Stimulated activated CD4-positive, alpha-beta T cell treated with anti-CD3 and anti-CD28 coated beads, Interleukin-1b, Interleukin-23, amount 100 ng/mL, for 48 hours (primary cell): ENCODE results near the gene TRIM69.
"Not testable (repeated sequence)": the region's sequence is repeated elsewhere in the genome, so short reads cannot be mapped to it uniquely, and the experiment has no call there.

ENCODE experiments used
- DNase-seq: peaks from one replicate; pipeline ENCODE4 v3.0.0-alpha.2; 2020

The TRIM69 gene

GRCh38 chr15:44736181-44736765, at the start of gene TRIM69:
Gene TRIM69, plus strand, starts transcription at chr15:44736528. Its CDS starts 177 bp downstream, at chr15:44736705.
- DNase-seq = no peak

- DNase-seq = not testable (repeated sequence)
These were observed 47.0 kb upstream of the TRIM69 start for GRCh38 chr15:44689318-44689717.

GRCh38 chr15:44690245-44690644, 46.1 kb upstream of the TRIM69 start:
- DNase-seq = not testable (repeated sequence)

GRCh38 chr15:44692659-44693058, 43.7 kb upstream of the TRIM69 start:
- no peak for DNase-seq

GRCh38 chr15:44694416-44694815, 41.9 kb upstream of the TRIM69 start:
- no peak for DNase-seq

- no peak for DNase-seq
These were observed 41.0 kb upstream of the TRIM69 start for GRCh38 chr15:44695294-44695693.

DNA sequence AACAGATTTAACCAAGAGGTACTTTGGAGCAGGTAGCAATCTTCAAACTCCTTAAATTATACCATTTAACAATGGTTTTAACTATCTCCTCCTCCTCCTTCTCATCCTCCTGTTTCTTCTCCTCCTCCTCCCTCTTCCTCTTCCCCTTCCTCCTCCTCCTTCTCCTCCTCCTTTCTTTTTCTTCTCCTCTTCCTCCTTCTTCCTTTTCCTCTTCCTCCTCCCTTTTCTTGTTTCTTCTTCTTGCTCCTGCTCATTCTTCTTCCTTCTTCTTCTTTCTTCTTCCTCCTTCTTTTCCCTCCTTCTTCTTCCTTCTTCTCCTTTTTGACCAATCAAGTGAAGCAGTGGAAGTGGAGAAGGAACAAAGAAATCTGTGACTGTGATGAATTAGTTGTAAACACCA, 39.3 kb upstream of the TRIM69 start:
- no peak for DNase-seq

GRCh38 chr15:44698641-44699040, 37.7 kb upstream of the TRIM69 start:
- no peak for DNase-seq

- DNase-seq = not testable (repeated sequence)
These were observed 35.7 kb upstream of the TRIM69 start for GRCh38 chr15:44700676-44701075.

GRCh38 chr15:44705986-44706385, 30.3 kb upstream of the TRIM69 start:
- DNase-seq = no peak

- DNase-seq = no peak
These were observed 29.9 kb upstream of the TRIM69 start for GRCh38 chr15:44706401-44706800.

GRCh38 chr15:44706946-44707636, 29.2 kb upstream of the TRIM69 start:
- no peak for DNase-seq

DNA sequence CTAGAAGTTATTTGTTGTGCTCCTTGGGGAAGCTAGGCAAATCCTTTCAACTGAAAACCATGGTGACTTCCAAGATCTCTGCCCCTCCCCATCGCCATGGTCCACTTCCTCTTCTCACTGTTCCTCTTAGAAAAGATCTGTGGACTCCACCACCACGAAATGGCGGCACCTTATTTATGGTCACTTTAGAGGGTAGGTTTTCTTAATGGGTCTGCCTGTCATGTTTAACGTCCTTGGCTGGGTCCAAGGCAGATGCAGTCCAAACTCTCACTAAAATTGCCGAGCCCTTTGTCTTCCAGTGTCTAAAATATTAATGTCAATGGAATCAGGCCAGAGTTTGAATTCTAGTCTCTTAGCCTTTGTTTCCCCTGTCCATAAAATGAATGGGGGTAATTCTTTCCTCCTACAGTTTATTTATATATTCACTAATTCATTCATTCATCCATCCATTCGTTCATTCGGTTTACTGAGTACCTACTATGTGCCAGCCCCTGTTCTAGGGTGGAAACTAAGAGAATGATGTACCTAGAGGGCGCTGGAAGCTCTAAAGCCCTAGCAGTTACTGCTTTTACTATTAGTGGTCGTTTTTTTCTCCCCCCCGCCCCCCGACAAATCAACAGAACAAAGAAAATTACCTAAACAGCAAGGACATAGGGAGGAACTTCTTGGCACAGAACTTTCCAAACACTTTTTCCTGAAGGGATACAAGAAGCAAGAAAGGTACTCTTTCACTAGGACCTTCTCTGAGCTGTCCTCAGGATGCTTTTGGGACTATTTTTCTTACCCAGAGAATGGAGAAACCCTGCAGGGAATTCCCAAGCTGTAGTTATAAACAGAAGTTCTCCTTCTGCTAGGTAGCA, 25.9 kb upstream of the TRIM69 start:
- DNase-seq = no peak

- peak; percentile 96 for DNase-seq
These were observed 25.1 kb upstream of the TRIM69 start, which contains the start of the genes B2M and PATL2 for GRCh38 chr15:44711096-44711742. Gene B2M, plus strand, starts transcription at chr15:44711517. Its CDS starts 30 bp downstream, at chr15:44711547. Gene PATL2, minus strand, starts transcription at chr15:44711323. Its CDS starts 34,833 bp downstream, at chr15:44676490.

- DNase-seq = peak; percentile 64
These were observed 24.5 kb upstream of the TRIM69 start for GRCh38 chr15:44711743-44712345.

DNA sequence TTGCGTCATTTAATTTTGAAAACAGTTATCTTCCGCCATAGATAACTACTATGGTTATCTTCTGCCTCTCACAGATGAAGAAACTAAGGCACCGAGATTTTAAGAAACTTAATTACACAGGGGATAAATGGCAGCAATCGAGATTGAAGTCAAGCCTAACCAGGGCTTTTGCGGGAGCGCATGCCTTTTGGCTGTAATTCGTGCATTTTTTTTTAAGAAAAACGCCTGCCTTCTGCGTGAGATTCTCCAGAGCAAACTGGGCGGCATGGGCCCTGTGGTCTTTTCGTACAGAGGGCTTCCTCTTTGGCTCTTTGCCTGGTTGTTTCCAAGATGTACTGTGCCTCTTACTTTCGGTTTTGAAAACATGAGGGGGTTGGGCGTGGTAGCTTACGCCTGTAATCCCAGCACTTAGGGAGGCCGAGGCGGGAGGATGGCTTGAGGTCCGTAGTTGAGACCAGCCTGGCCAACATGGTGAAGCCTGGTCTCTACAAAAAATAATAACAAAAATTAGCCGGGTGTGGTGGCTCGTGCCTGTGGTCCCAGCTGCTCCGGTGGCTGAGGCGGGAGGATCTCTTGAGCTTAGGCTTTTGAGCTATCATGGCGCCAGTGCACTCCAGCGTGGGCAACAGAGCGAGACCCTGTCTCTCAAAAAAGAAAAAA, 23.9 kb upstream of the TRIM69 start:
- peak; percentile 68 for DNase-seq

DNA sequence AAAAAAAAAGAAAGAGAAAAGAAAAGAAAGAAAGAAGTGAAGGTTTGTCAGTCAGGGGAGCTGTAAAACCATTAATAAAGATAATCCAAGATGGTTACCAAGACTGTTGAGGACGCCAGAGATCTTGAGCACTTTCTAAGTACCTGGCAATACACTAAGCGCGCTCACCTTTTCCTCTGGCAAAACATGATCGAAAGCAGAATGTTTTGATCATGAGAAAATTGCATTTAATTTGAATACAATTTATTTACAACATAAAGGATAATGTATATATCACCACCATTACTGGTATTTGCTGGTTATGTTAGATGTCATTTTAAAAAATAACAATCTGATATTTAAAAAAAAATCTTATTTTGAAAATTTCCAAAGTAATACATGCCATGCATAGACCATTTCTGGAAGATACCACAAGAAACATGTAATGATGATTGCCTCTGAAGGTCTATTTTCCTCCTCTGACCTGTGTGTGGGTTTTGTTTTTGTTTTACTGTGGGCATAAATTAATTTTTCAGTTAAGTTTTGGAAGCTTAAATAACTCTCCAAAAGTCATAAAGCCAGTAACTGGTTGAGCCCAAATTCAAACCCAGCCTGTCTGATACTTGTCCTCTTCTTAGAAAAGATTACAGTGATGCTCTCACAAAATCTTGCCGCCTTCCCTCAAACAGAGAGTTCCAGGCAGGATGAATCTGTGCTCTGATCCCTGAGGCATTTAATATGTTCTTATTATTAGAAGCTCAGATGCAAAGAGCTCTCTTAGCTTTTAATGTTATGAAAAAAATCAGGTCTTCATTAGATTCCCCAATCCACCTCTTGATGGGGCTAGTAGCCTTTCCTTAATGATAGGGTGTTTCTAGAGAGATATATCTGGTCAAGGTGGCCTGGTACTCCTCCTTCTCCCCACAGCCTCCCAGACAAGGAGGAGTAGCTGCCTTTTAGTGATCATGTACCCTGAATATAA, 23.0 kb upstream of the TRIM69 start:
- DNase-seq = no peak

DNA sequence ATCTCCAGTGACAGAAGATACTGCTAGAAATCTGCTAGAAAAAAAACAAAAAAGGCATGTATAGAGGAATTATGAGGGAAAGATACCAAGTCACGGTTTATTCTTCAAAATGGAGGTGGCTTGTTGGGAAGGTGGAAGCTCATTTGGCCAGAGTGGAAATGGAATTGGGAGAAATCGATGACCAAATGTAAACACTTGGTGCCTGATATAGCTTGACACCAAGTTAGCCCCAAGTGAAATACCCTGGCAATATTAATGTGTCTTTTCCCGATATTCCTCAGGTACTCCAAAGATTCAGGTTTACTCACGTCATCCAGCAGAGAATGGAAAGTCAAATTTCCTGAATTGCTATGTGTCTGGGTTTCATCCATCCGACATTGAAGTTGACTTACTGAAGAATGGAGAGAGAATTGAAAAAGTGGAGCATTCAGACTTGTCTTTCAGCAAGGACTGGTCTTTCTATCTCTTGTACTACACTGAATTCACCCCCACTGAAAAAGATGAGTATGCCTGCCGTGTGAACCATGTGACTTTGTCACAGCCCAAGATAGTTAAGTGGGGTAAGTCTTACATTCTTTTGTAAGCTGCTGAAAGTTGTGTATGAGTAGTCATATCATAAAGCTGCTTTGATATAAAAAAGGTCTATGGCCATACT, 21.1 kb upstream of the TRIM69 start:
- no peak for DNase-seq

DNA sequence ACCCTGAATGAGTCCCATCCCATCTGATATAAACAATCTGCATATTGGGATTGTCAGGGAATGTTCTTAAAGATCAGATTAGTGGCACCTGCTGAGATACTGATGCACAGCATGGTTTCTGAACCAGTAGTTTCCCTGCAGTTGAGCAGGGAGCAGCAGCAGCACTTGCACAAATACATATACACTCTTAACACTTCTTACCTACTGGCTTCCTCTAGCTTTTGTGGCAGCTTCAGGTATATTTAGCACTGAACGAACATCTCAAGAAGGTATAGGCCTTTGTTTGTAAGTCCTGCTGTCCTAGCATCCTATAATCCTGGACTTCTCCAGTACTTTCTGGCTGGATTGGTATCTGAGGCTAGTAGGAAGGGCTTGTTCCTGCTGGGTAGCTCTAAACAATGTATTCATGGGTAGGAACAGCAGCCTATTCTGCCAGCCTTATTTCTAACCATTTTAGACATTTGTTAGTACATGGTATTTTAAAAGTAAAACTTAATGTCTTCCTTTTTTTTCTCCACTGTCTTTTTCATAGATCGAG, 20.5 kb upstream of the TRIM69 start:
- DNase-seq = no peak
